CD14-positive monocyte (primary cell): Measurements from ENCODE around the gene HERC5. TPM values are rescaled to one million over a fixed set of nuclear protein-coding genes. Genes with fewer than 3 reads are reported as not detected.
A peak's percentile ranks its signal among the peaks of the same experiment; 100 is the strongest.

Source experiments
- DNase-seq, 3 donors: peaks; one replicate each; pipeline ENCODE4 v3.0.0-alpha.2; 2011 to 2022
- H2AFZ ChIP-seq: 2 replicates; pipeline ENCODE4 v1.6.0; 2012; ENCODE audit warnings: mild to moderate bottlenecking, low read depth, low read length, inconsistent platforms; ENCODE audit not compliant: insufficient read depth, poor library complexity, severe bottlenecking
- H3K27ac ChIP-seq, 2 donors: 1 replicate in 1 of 2; 2 replicates in 1 of 2; pipeline ENCODE4 v1.5.1; 2012 to 2013; ENCODE audit warnings: low read length in 2 of 2, control low read depth in 1 of 2, inconsistent platforms in 1 of 2, low read depth in 1 of 2, mild to moderate bottlenecking in 1 of 2
- H3K27me3 ChIP-seq, 2 donors: one replicate each; pipeline versions ENCODE4 v1.6.0 to v1.6.1; 2011 to 2013; ENCODE audit warnings: low read length in 2 of 2; ENCODE audit not compliant: control insufficient read depth in 2 of 2, insufficient read depth in 2 of 2
- H3K36me3 ChIP-seq, 2 donors: replicated peaks in 1 of 2; 1 replicate in 1 of 2; 2 replicates in 1 of 2; pipeline versions ENCODE4 v1.5.1 to v1.6.1; 2012 to 2013; ENCODE audit warnings: low read length in 2 of 2, control low read depth in 1 of 2, inconsistent platforms in 1 of 2, mild to moderate bottlenecking in 1 of 2; ENCODE audit not compliant: insufficient read depth in 2 of 2, control insufficient read depth in 1 of 2
- H3K4me1 ChIP-seq, 2 donors: 1 replicate in 1 of 2; 2 replicates in 1 of 2; pipeline versions ENCODE4 v1.5.1 to v1.6.1; 2012 to 2013; ENCODE audit warnings: low read length in 2 of 2, control low read depth in 1 of 2, inconsistent platforms in 1 of 2, mild to moderate bottlenecking in 1 of 2, moderate library complexity in 1 of 2; ENCODE audit not compliant: insufficient read depth in 2 of 2, control insufficient read depth in 1 of 2
- H3K4me2 ChIP-seq: replicated peaks from 2 replicates; pipeline ENCODE3; 2012; ENCODE audit warnings: low read length, moderate library complexity, mild to moderate bottlenecking; ENCODE audit not compliant: poor library complexity, severe bottlenecking; ENCODE audit errors: extremely low read depth
- H3K4me3 ChIP-seq, 3 experiments: fragments of 200-600 bp in 1 of 3; sonication (generic) in 1 of 3; replicated peaks in 1 of 3; 1 replicate in 2 of 3; 2 replicates in 1 of 3; pipeline ENCODE4 v1.5.1; 2011 to 2013; ENCODE audit warnings: low read length in 3 of 3, mild to moderate bottlenecking in 3 of 3, control low read depth in 2 of 3, low read depth in 2 of 3, inconsistent platforms in 1 of 3, moderate library complexity in 1 of 3
- H3K79me2 ChIP-seq: 2 replicates; pipeline ENCODE4 v1.6.0; 2012; ENCODE audit warnings: mild to moderate bottlenecking, control low read depth, inconsistent platforms, low read length, moderate library complexity; ENCODE audit not compliant: insufficient read depth
- H3K9ac ChIP-seq: 2 replicates; pipeline ENCODE4 v1.6.0; 2017; ENCODE audit warnings: low read length, mild to moderate bottlenecking; ENCODE audit not compliant: insufficient read depth, poor library complexity, severe bottlenecking
- H3K9me3 ChIP-seq, 2 donors: replicated peaks in 1 of 2; 1 replicate in 1 of 2; 2 replicates in 1 of 2; pipeline versions ENCODE4 v1.5.1 to v1.6.1; 2012 to 2013; ENCODE audit warnings: low read length in 2 of 2, control low read depth in 1 of 2; ENCODE audit not compliant: control insufficient read depth in 1 of 2, insufficient read depth in 1 of 2
- H4K20me1 ChIP-seq: 2 replicates; pipeline ENCODE4 v1.6.0; 2012; ENCODE audit warnings: mild to moderate bottlenecking, low read length, control low read depth, moderate library complexity; ENCODE audit not compliant: insufficient read depth
- H3K27ac Mint-ChIP-seq, 7 donors: one replicate each; pipeline ENCODE4 v1.8.0; 2020; ENCODE audit warnings: mild to moderate bottlenecking in 7 of 7, mixed read lengths in 7 of 7, moderate library complexity in 6 of 7, inconsistent platforms in 2 of 7
- H3K27me3 Mint-ChIP-seq, 3 donors: one replicate each; pipeline ENCODE4 v1.8.0; 2021 to 2022; ENCODE audit warnings: low read depth in 3 of 3, mild to moderate bottlenecking in 3 of 3, mixed read lengths in 3 of 3, moderate library complexity in 3 of 3, inconsistent platforms in 1 of 3
- H3K36me3 Mint-ChIP-seq, 2 donors: one replicate each; pipeline ENCODE4 v1.8.0; 2020; ENCODE audit warnings: mixed read lengths in 2 of 2, inconsistent platforms in 1 of 2, mild to moderate bottlenecking in 1 of 2
- H3K4me1 Mint-ChIP-seq: one replicate; pipeline ENCODE4 v1.8.0; 2020; ENCODE audit warnings: mild to moderate bottlenecking, mixed read lengths
- H3K4me3 Mint-ChIP-seq, 2 donors: one replicate each; pipeline ENCODE4 v1.8.0; 2020; ENCODE audit warnings: mild to moderate bottlenecking in 2 of 2, mixed read lengths in 2 of 2, moderate library complexity in 1 of 2
- H3K9me3 Mint-ChIP-seq, 7 donors: one replicate each; pipeline ENCODE4 v1.8.0; 2020 to 2022; ENCODE audit warnings: mixed read lengths in 7 of 7, mild to moderate bottlenecking in 6 of 7, moderate library complexity in 6 of 7, inconsistent platforms in 2 of 7
- CTCF ChIP-seq: fragments of 200-600 bp; IDR thresholded peaks from one replicate; pipeline ENCODE4 v1.8.0; 2022; ENCODE audit warnings: antibody characterized with exemption, mild to moderate bottlenecking
- WGBS: methylation state at CpG from one replicate; pipeline ENCODE4 v1.1.5; 2013; ENCODE audit warnings: missing lambda C conversion rate; ENCODE audit not compliant: insufficient coverage; 5-methylcytosine and 5-hydroxymethylcytosine counted together
- intact Hi-C, 2 donors: fragments of 100-400 bp; cut with micrococcal nuclease; formaldehyde crosslinking; loops; one replicate each; pipeline versions ENCODE4 v1.15.0 to v1.15.1; 2023
- polyA plus RNA-seq, 3 donors: library from polyadenylated mRNA; depleted of rRNA in 1 of 3; unstranded in 2 of 3; stranded (reverse) in 1 of 3; fragments of 300-500 nt in 2 of 3; fragments of >200 nt in 1 of 3; fragmentation: Illumina TruSeq in 2 of 3; gene quantifications; 1 replicate in 2 of 3; 2 replicates in 1 of 3; pipeline ENCODE4 v1.2.3, GENCODE V29; 2012 to 2021

HERC5 gene
- polyA plus RNA-seq, 3 donors, result 2.9 to 10.4 (median 8.1) TPM

- Mint-ChIP-seq H3K4me1 (peaks cover 17% of the 10 kb centered on the region), H3K27me3 (no peaks in the 10 kb centered on the region), H3K27ac (peak overlapping the region; percentile 64 to 96 (median 89)), H3K9me3 (peaks cover 0 to 6% (median 0%) of the 10 kb centered on the region in 7 donors), H3K36me3 (peaks cover 14 to 16% of the 10 kb centered on the region in 2 donors), H3K4me3 (peak overlapping the region; percentile 100)
- peaks cover 7 to 10% of the 10 kb centered on the region in 2 donors for H3K36me3 ChIP-seq
- peaks cover 34% of the 10 kb centered on the region for H3K79me2 ChIP-seq
- DNase-seq, result peak in 1 of 3 donors; percentile 16
- WGBS, result 2% methylated on average over 65 of the region's 75 CpGs
- peaks cover 11 to 20% of the 10 kb centered on the region in 2 donors for H3K4me1 ChIP-seq
- peak overlapping the region; percentile 81 for H3K4me2 ChIP-seq
- intact Hi-C loops, result loop anchor here (5.0 to 10.0 kb wide), 4 partner anchors 80 to 175 kb away; partner anchors contain the start of genes HERC3 (in 2 of the 2), HERC6 (in 2 of the 2) and PPM1K (in 1 of the 2)
- peak overlapping the region; percentile 62 for H3K9ac ChIP-seq
- H2AFZ ChIP-seq, result peak overlapping the region; percentile 93
- H4K20me1 ChIP-seq, result no peaks in the 10 kb centered on the region
- peak overlapping the region in 1 of 2 donors; percentile 79 for H3K27ac ChIP-seq
- peak overlapping the region; percentile 62 to 94 (median 90) for H3K4me3 ChIP-seq
- no peak for TF ChIP-seq CTCF
- no peaks in the 10 kb centered on the region for H3K27me3 ChIP-seq
- H3K9me3 ChIP-seq, result peaks cover 0 to 4% of the 10 kb centered on the region in 2 donors
Measured at GRCh38 chr4:88457307-88458103, 586 bp downstream of the HERC5 start.

- 20% methylated on average over 1 of the region's 7 CpGs for WGBS
- H3K9ac ChIP-seq, result no peak overlapping the region
Measured at GRCh38 chr4:88458104-88458740, 1.3 kb downstream of the HERC5 start.

More at GRCh38 chr4:88458104-88458740, 1.3 kb downstream of the HERC5 start:
- peak; percentile 9 to 54 (median 29) for DNase-seq
- Histone ChIP-seq H3K27ac (no peak overlapping the region), H3K4me3 (peak overlapping the region; percentile 62 to 94 (median 90)), H2AFZ (peak overlapping the region; percentile 93), H3K4me1 (peaks cover 11 to 20% of the 10 kb centered on the region in 2 donors), H3K4me2 (peak overlapping the region; percentile 81), H4K20me1 (no peaks in the 10 kb centered on the region), H3K36me3 (peaks cover 14 to 16% of the 10 kb centered on the region in 2 donors), H3K9me3 (no peaks in the 10 kb centered on the region), H3K27me3 (no peaks in the 10 kb centered on the region), H3K79me2 (peaks cover 34% of the 10 kb centered on the region)
- intact Hi-C loops, result loop anchor here (5.0 to 10.0 kb wide), 4 partner anchors 81 to 176 kb away; partner anchors contain the start of genes HERC3 (in 2 of the 2), HERC6 (in 2 of the 2) and PPM1K (in 1 of the 2)
- H3K27me3 Mint-ChIP-seq, result no peaks in the 10 kb centered on the region
- peaks cover 0 to 5% (median 0%) of the 10 kb centered on the region in 7 donors for H3K9me3 Mint-ChIP-seq
- peak overlapping the region in 3 of 7 donors; percentile 14 to 94 (median 50) for H3K27ac Mint-ChIP-seq
- H3K36me3 Mint-ChIP-seq, result peaks cover 18 to 22% of the 10 kb centered on the region in 2 donors
- H3K4me1 Mint-ChIP-seq, result peaks cover 17% of the 10 kb centered on the region
- TF ChIP-seq CTCF, result no peak
- peak overlapping the region; percentile 100 for H3K4me3 Mint-ChIP-seq
